MM.1S (cell line): Measurements from ENCODE around the gene RRAGD.
A peak's percentile ranks its signal among the peaks of the same experiment; 100 is the strongest.

Source experiments
- DNase-seq: peaks from one replicate; pipeline ENCODE4 v3.0.0-alpha.2; 2015
- H2AFZ ChIP-seq: fragments of 300-600 bp; sonication (generic); 2 replicates; pipeline ENCODE4 v1.6.0; 2016; ENCODE audit warnings: antibody characterized with exemption, low read length
- H3F3A ChIP-seq: fragments of 300-600 bp; sonication (generic); 2 replicates; pipeline ENCODE4 v1.6.1; 2016; ENCODE audit warnings: mild to moderate bottlenecking, antibody characterized with exemption, low read length, moderate library complexity, mixed read lengths; ENCODE audit not compliant: insufficient read depth
- H3K27ac ChIP-seq: fragments of 300-600 bp; sonication (generic); 2 replicates; pipeline ENCODE4 v1.5.1; 2016; ENCODE audit warnings: mild to moderate bottlenecking, low read length
- H3K27me3 ChIP-seq: fragments of 300-600 bp; sonication (generic); replicated peaks from 2 replicates; pipeline ENCODE4 v1.6.0; 2016; ENCODE audit warnings: low read length; ENCODE audit not compliant: insufficient read depth
- H3K36me3 ChIP-seq: fragments of 300-600 bp; sonication (generic); replicated peaks from 2 replicates; pipeline ENCODE4 v1.6.1; 2016; ENCODE audit warnings: mild to moderate bottlenecking, low read length, mixed read lengths; ENCODE audit not compliant: insufficient read depth
- H3K4me1 ChIP-seq: fragments of 300-600 bp; sonication (generic); 2 replicates; pipeline ENCODE4 v1.6.1; 2016; ENCODE audit warnings: low read length, mixed read lengths
- H3K4me2 ChIP-seq: fragments of 300-600 bp; sonication (generic); 2 replicates; pipeline ENCODE4 v1.6.0; 2016; ENCODE audit warnings: low read depth, low read length
- H3K4me3 ChIP-seq: fragments of 300-600 bp; sonication (generic); 2 replicates; pipeline ENCODE4 v1.5.1; 2016; ENCODE audit warnings: low read length, mixed read lengths
- H3K79me2 ChIP-seq: fragments of 300-600 bp; sonication (generic); 2 replicates; pipeline ENCODE4 v1.6.1; 2016; ENCODE audit warnings: mixed run types, low read length, mixed read lengths
- H3K9ac ChIP-seq: fragments of 300-600 bp; sonication (generic); 2 replicates; pipeline ENCODE4 v1.6.1; 2016; ENCODE audit warnings: low read length, mixed read lengths
- H3K9me2 ChIP-seq: fragments of 300-600 bp; sonication (generic); replicated peaks from 2 replicates; pipeline ENCODE4 v1.6.1; 2016; ENCODE audit warnings: mild to moderate bottlenecking, low read length, mixed read lengths; ENCODE audit not compliant: insufficient read depth
- H3K9me3 ChIP-seq: fragments of 300-600 bp; sonication (generic); replicated peaks from 2 replicates; pipeline ENCODE4 v1.6.1; 2016; ENCODE audit warnings: mild to moderate bottlenecking, low read length, mixed read lengths; ENCODE audit not compliant: insufficient read depth
- H4K20me1 ChIP-seq: fragments of 300-600 bp; sonication (generic); 2 replicates; pipeline ENCODE4 v1.6.1; 2016; ENCODE audit warnings: mild to moderate bottlenecking, low read length, moderate library complexity, mixed read lengths; ENCODE audit not compliant: insufficient read depth
- EZH2 ChIP-seq: fragments of 300-600 bp; sonication (generic); optimal IDR thresholded peaks from 2 replicates; pipeline ENCODE3; 2017; ENCODE audit warnings: low read depth, mild to moderate bottlenecking, antibody characterized with exemption, low read length, mixed read lengths
- EZH2phosphoT487 ChIP-seq: fragments of 300-600 bp; sonication (generic); IDR thresholded peaks from 2 replicates; pipeline ENCODE4 v1.6.1; 2018; ENCODE audit warnings: antibody characterized with exemption, low read length
- TF ChIP-seq, protein P1 (sequence below): fragments of 300-600 bp; sonication (generic); IDR thresholded peaks from 2 replicates; pipeline ENCODE4 v1.5.1; 2016; ENCODE audit warnings: antibody characterized with exemption, low read length, mixed read lengths

The RRAGD gene

DNA sequence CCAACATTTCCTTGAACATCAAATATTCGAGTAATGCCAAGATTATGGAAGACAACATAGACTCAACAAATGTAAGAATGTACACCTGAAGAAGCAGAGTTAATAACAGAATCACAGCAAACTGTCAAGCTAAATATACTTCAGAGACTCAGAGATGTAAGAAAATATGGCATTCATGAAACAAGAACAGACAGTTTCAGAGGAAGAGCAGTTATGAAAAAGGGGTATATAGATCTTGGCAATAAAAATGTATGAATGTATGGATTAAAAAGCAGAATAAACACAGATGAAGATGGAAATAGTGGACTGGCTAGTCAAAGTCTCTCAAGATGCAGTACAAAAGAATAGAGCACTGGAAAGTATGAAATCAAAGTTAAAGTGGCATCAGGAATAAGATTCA, 18.4 kb downstream of the RRAGD start:
- no peak for DNase-seq
- H3K9me2 ChIP-seq: no peaks in the 10 kb centered on the region
- no peaks in the 10 kb centered on the region for H3K36me3 ChIP-seq
- peaks cover 98% of the 10 kb centered on the region for H3K79me2 ChIP-seq
- H3K9me3 ChIP-seq: no peaks in the 10 kb centered on the region
- no peak overlapping the region for H3K9ac ChIP-seq
- peak overlapping the region; percentile 26; the same call in 1 of the 2 replicates for H3K27ac ChIP-seq
- H3K27me3 ChIP-seq: no peaks in the 10 kb centered on the region
- no peak overlapping the region for H2AFZ ChIP-seq
- no peaks in the 10 kb centered on the region for H4K20me1 ChIP-seq
- H3K4me2 ChIP-seq: peak overlapping the region; percentile 72
- peaks cover 31% of the 10 kb centered on the region for H3K4me1 ChIP-seq
- peak overlapping the region; percentile 12; the same call in 1 of the 2 replicates for H3K4me3 ChIP-seq
- TF ChIP-seq, protein P1, sequence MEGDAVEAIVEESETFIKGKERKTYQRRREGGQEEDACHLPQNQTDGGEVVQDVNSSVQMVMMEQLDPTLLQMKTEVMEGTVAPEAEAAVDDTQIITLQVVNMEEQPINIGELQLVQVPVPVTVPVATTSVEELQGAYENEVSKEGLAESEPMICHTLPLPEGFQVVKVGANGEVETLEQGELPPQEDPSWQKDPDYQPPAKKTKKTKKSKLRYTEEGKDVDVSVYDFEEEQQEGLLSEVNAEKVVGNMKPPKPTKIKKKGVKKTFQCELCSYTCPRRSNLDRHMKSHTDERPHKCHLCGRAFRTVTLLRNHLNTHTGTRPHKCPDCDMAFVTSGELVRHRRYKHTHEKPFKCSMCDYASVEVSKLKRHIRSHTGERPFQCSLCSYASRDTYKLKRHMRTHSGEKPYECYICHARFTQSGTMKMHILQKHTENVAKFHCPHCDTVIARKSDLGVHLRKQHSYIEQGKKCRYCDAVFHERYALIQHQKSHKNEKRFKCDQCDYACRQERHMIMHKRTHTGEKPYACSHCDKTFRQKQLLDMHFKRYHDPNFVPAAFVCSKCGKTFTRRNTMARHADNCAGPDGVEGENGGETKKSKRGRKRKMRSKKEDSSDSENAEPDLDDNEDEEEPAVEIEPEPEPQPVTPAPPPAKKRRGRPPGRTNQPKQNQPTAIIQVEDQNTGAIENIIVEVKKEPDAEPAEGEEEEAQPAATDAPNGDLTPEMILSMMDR: no peak
- TF ChIP-seq EZH2: no peak
- TF ChIP-seq EZH2phosphoT487: no peak
- peaks cover 14% of the 10 kb centered on the region for H3F3A ChIP-seq

DNA sequence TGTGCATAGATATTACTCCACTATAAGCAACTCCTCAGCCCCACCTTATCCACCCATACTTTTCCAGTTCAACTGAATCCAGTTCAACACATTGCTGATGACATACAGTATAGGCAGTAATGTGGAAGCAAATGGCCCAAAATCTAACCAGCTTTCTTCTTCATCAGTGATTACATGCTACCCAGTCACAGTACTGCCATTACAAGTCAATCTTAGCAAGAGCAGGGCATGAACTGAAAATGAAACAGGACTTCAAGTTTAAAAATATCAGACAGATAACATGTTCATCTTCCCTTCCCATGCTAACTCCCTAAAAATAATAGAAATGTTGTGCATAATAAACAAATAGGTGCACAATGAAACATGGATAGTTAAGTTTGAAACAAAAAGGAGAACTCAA, 19.2 kb downstream of the RRAGD start:
- H3K4me2 ChIP-seq: peak overlapping the region; percentile 72
- H3K4me3 ChIP-seq: peak overlapping the region; percentile 12
- TF ChIP-seq, protein P1: no peak
- TF ChIP-seq EZH2phosphoT487 (no peak), EZH2 (no peak)
- H3K36me3 ChIP-seq: no peaks in the 10 kb centered on the region
- no peak for DNase-seq
- no peaks in the 10 kb centered on the region for H4K20me1 ChIP-seq
- H3K9me2 ChIP-seq: no peaks in the 10 kb centered on the region
- H2AFZ ChIP-seq: no peak overlapping the region
- H3F3A ChIP-seq: peaks cover 16% of the 10 kb centered on the region
- peaks cover 98% of the 10 kb centered on the region for H3K79me2 ChIP-seq
- no peaks in the 10 kb centered on the region for H3K27me3 ChIP-seq
- H3K4me1 ChIP-seq: peaks cover 39% of the 10 kb centered on the region
- H3K9me3 ChIP-seq: no peaks in the 10 kb centered on the region
- peak overlapping the region; percentile 26; the same call in 1 of the 2 replicates for H3K27ac ChIP-seq
- no peak overlapping the region for H3K9ac ChIP-seq

DNA sequence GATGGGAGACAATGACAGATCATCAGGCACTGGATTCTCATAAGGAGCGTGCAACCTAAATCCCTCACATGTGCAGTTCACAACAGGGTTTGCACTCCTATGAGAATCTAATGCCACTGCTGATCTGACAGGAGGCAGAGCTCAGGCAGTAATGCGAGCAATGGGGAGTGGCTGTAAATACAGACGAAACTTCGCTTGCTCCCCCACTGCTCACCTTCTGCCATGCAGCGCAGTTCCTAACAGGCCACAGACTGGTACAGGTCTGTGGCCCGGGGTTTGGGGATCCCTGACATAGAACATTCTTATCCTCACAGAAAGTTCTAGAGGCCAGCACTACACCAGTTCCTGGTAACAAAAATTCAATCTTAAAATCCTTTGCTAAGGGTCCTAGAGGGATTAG, 23.2 kb downstream of the RRAGD start:
- Histone ChIP-seq H3K27ac (no peak overlapping the region), H3K4me1 (peaks cover 48% of the 10 kb centered on the region), H3K4me2 (no peak overlapping the region), H3K9me3 (no peaks in the 10 kb centered on the region), H3F3A (peaks cover 20% of the 10 kb centered on the region), H3K27me3 (no peaks in the 10 kb centered on the region), H3K79me2 (peaks cover 89% of the 10 kb centered on the region), H2AFZ (no peak overlapping the region), H3K36me3 (0 out of 2 replicates have a peak, but pooled peaks cover 5% of the 10 kb centered on the region), H3K9me2 (no peaks in the 10 kb centered on the region), H3K9ac (no peak overlapping the region), H4K20me1 (no peaks in the 10 kb centered on the region), H3K4me3 (no peak overlapping the region)
- no peak for TF ChIP-seq EZH2phosphoT487
- TF ChIP-seq EZH2: no peak
- TF ChIP-seq, protein P1: no peak
- no peak for DNase-seq
